CD14-positive monocyte (primary cell): Measurements from ENCODE around the gene CHST11. TPM values are rescaled to one million over a fixed set of nuclear protein-coding genes. Genes with fewer than 3 reads are reported as not detected.

ENCODE experiments used
- DNase-seq, 3 donors: peaks; one replicate each; pipeline ENCODE4 v3.0.0-alpha.2; 2011 to 2022
- H2AFZ ChIP-seq: 2 replicates; pipeline ENCODE4 v1.6.0; 2012; ENCODE audit warnings: mild to moderate bottlenecking, low read depth, low read length, inconsistent platforms; ENCODE audit not compliant: insufficient read depth, poor library complexity, severe bottlenecking
- H3K27ac ChIP-seq, 2 donors: 1 replicate in 1 of 2; 2 replicates in 1 of 2; pipeline ENCODE4 v1.5.1; 2012 to 2013; ENCODE audit warnings: low read length in 2 of 2, control low read depth in 1 of 2, inconsistent platforms in 1 of 2, low read depth in 1 of 2, mild to moderate bottlenecking in 1 of 2
- H3K27me3 ChIP-seq, 2 donors: one replicate each; pipeline versions ENCODE4 v1.6.0 to v1.6.1; 2011 to 2013; ENCODE audit warnings: low read length in 2 of 2; ENCODE audit not compliant: control insufficient read depth in 2 of 2, insufficient read depth in 2 of 2
- H3K36me3 ChIP-seq, 2 donors: replicated peaks in 1 of 2; 1 replicate in 1 of 2; 2 replicates in 1 of 2; pipeline versions ENCODE4 v1.5.1 to v1.6.1; 2012 to 2013; ENCODE audit warnings: low read length in 2 of 2, control low read depth in 1 of 2, inconsistent platforms in 1 of 2, mild to moderate bottlenecking in 1 of 2; ENCODE audit not compliant: insufficient read depth in 2 of 2, control insufficient read depth in 1 of 2
- H3K4me1 ChIP-seq, 2 donors: 1 replicate in 1 of 2; 2 replicates in 1 of 2; pipeline versions ENCODE4 v1.5.1 to v1.6.1; 2012 to 2013; ENCODE audit warnings: low read length in 2 of 2, control low read depth in 1 of 2, inconsistent platforms in 1 of 2, mild to moderate bottlenecking in 1 of 2, moderate library complexity in 1 of 2; ENCODE audit not compliant: insufficient read depth in 2 of 2, control insufficient read depth in 1 of 2
- H3K4me2 ChIP-seq: replicated peaks from 2 replicates; pipeline ENCODE3; 2012; ENCODE audit warnings: low read length, moderate library complexity, mild to moderate bottlenecking; ENCODE audit not compliant: poor library complexity, severe bottlenecking; ENCODE audit errors: extremely low read depth
- H3K4me3 ChIP-seq, 3 experiments: fragments of 200-600 bp in 1 of 3; sonication (generic) in 1 of 3; replicated peaks in 1 of 3; 1 replicate in 2 of 3; 2 replicates in 1 of 3; pipeline ENCODE4 v1.5.1; 2011 to 2013; ENCODE audit warnings: low read length in 3 of 3, mild to moderate bottlenecking in 3 of 3, control low read depth in 2 of 3, low read depth in 2 of 3, inconsistent platforms in 1 of 3, moderate library complexity in 1 of 3
- H3K79me2 ChIP-seq: 2 replicates; pipeline ENCODE4 v1.6.0; 2012; ENCODE audit warnings: mild to moderate bottlenecking, control low read depth, inconsistent platforms, low read length, moderate library complexity; ENCODE audit not compliant: insufficient read depth
- H3K9ac ChIP-seq: 2 replicates; pipeline ENCODE4 v1.6.0; 2017; ENCODE audit warnings: low read length, mild to moderate bottlenecking; ENCODE audit not compliant: insufficient read depth, poor library complexity, severe bottlenecking
- H3K9me3 ChIP-seq, 2 donors: replicated peaks in 1 of 2; 1 replicate in 1 of 2; 2 replicates in 1 of 2; pipeline versions ENCODE4 v1.5.1 to v1.6.1; 2012 to 2013; ENCODE audit warnings: low read length in 2 of 2, control low read depth in 1 of 2; ENCODE audit not compliant: control insufficient read depth in 1 of 2, insufficient read depth in 1 of 2
- H4K20me1 ChIP-seq: 2 replicates; pipeline ENCODE4 v1.6.0; 2012; ENCODE audit warnings: mild to moderate bottlenecking, low read length, control low read depth, moderate library complexity; ENCODE audit not compliant: insufficient read depth
- H3K27ac Mint-ChIP-seq, 7 donors: one replicate each; pipeline ENCODE4 v1.8.0; 2020; ENCODE audit warnings: mild to moderate bottlenecking in 7 of 7, mixed read lengths in 7 of 7, moderate library complexity in 6 of 7, inconsistent platforms in 2 of 7
- H3K27me3 Mint-ChIP-seq, 3 donors: one replicate each; pipeline ENCODE4 v1.8.0; 2021 to 2022; ENCODE audit warnings: low read depth in 3 of 3, mild to moderate bottlenecking in 3 of 3, mixed read lengths in 3 of 3, moderate library complexity in 3 of 3, inconsistent platforms in 1 of 3
- H3K36me3 Mint-ChIP-seq, 2 donors: one replicate each; pipeline ENCODE4 v1.8.0; 2020; ENCODE audit warnings: mixed read lengths in 2 of 2, inconsistent platforms in 1 of 2, mild to moderate bottlenecking in 1 of 2
- H3K4me1 Mint-ChIP-seq: one replicate; pipeline ENCODE4 v1.8.0; 2020; ENCODE audit warnings: mild to moderate bottlenecking, mixed read lengths
- H3K4me3 Mint-ChIP-seq, 2 donors: one replicate each; pipeline ENCODE4 v1.8.0; 2020; ENCODE audit warnings: mild to moderate bottlenecking in 2 of 2, mixed read lengths in 2 of 2, moderate library complexity in 1 of 2
- H3K9me3 Mint-ChIP-seq, 7 donors: one replicate each; pipeline ENCODE4 v1.8.0; 2020 to 2022; ENCODE audit warnings: mixed read lengths in 7 of 7, mild to moderate bottlenecking in 6 of 7, moderate library complexity in 6 of 7, inconsistent platforms in 2 of 7
- CTCF ChIP-seq: fragments of 200-600 bp; IDR thresholded peaks from one replicate; pipeline ENCODE4 v1.8.0; 2022; ENCODE audit warnings: antibody characterized with exemption, mild to moderate bottlenecking
- WGBS: methylation state at CpG from one replicate; pipeline ENCODE4 v1.1.5; 2013; ENCODE audit warnings: missing lambda C conversion rate; ENCODE audit not compliant: insufficient coverage; 5-methylcytosine and 5-hydroxymethylcytosine counted together
- intact Hi-C, 2 donors: fragments of 100-400 bp; cut with micrococcal nuclease; formaldehyde crosslinking; loops; one replicate each; pipeline versions ENCODE4 v1.15.0 to v1.15.1; 2023
- polyA plus RNA-seq, 3 donors: library from polyadenylated mRNA; depleted of rRNA in 1 of 3; unstranded in 2 of 3; stranded (reverse) in 1 of 3; fragments of 300-500 nt in 2 of 3; fragments of >200 nt in 1 of 3; fragmentation: Illumina TruSeq in 2 of 3; gene quantifications; 1 replicate in 2 of 3; 2 replicates in 1 of 3; pipeline ENCODE4 v1.2.3, GENCODE V29; 2012 to 2021

The CHST11 gene
- polyA plus RNA-seq, 3 donors, result 44.4 to 66.6 (median 48.4) TPM

- Histone ChIP-seq H3K4me2 (peak overlapping the region; percentile 18), H3K9me3 (no peaks in the 10 kb centered on the region), H3K79me2 (peaks cover 100% of the 10 kb centered on the region), H3K4me3 (peak overlapping the region in 1 of 3 experiments; percentile 1), H3K9ac (no peak overlapping the region), H4K20me1 (peaks cover 100% of the 10 kb centered on the region), H3K27me3 (no peaks in the 10 kb centered on the region), H3K36me3 (no peaks in the 10 kb centered on the region), H3K4me1 (peaks cover 50 to 63% of the 10 kb centered on the region in 2 donors), H3K27ac (peak overlapping the region in 1 of 2 donors; percentile 62), H2AFZ (no peak overlapping the region)
- peaks cover 67% of the 10 kb centered on the region for H3K4me1 Mint-ChIP-seq
- H3K4me3 Mint-ChIP-seq, result no peak overlapping the region
- H3K27me3 Mint-ChIP-seq, result peaks cover 0 to 1% (median 0%) of the 10 kb centered on the region in 3 donors
- peaks cover 5 to 11% of the 10 kb centered on the region in 2 donors for H3K36me3 Mint-ChIP-seq
- 46% methylated on average over 12 of the region's 12 CpGs for WGBS
- TF ChIP-seq CTCF, result no peak
- H3K9me3 Mint-ChIP-seq, result no peaks in the 10 kb centered on the region
- DNase-seq, result peak; percentile 25 to 39 (median 36)
- H3K27ac Mint-ChIP-seq, result peak overlapping the region; percentile 38 to 88 (median 79)
- intact Hi-C loops, result no loop called here
Observed at GRCh38 chr12:104596134-104596799, 139.5 kb downstream of the CHST11 start.

- Histone ChIP-seq H3K79me2 (peaks cover 100% of the 10 kb centered on the region), H3K36me3 (peaks cover 0 to 9% of the 10 kb centered on the region in 2 donors), H3K4me1 (peaks cover 53 to 72% of the 10 kb centered on the region in 2 donors), H4K20me1 (peaks cover 100% of the 10 kb centered on the region), H3K4me2 (no peak overlapping the region), H3K27me3 (no peaks in the 10 kb centered on the region), H3K4me3 (no peak overlapping the region), H2AFZ (no peak overlapping the region), H3K27ac (peak overlapping the region in 1 of 2 donors; percentile 62), H3K9ac (no peak overlapping the region), H3K9me3 (no peaks in the 10 kb centered on the region)
- no peak for DNase-seq
- no peak for TF ChIP-seq CTCF
- Mint-ChIP-seq H3K9me3 (no peaks in the 10 kb centered on the region), H3K4me1 (peaks cover 71% of the 10 kb centered on the region), H3K27me3 (peaks cover 0 to 1% (median 0%) of the 10 kb centered on the region in 3 donors), H3K36me3 (peaks cover 13 to 16% of the 10 kb centered on the region in 2 donors), H3K4me3 (no peak overlapping the region), H3K27ac (peak overlapping the region in 5 of 7 donors; percentile 49 to 81 (median 70))
- 100% methylated on average over 4 of the region's 15 CpGs for WGBS
- intact Hi-C loops, result no loop called here
Observed at GRCh38 chr12:104596898-104597843, 140.4 kb downstream of the CHST11 start.
